GM19238 (cell line): ENCODE data around the gene IGFBP3.

Source experiments
- DNase-seq: peaks from one replicate; pipeline ENCODE4 v3.0.0; 2011; ENCODE audit warnings: low spot score; ENCODE audit not compliant: insufficient read length

IGFBP3 gene

GRCh38 chr7:45873355-45873754, 47.7 kb downstream of the IGFBP3 start:
- no peak for DNase-seq

GRCh38 chr7:45873035-45873354, 48.1 kb downstream of the IGFBP3 start, which contains the start of gene CCDC201:
Gene CCDC201, minus strand, starts transcription at chr7:45873082. Its CDS starts 75 bp downstream, at chr7:45873007.
- DNase-seq = no peak

GRCh38 chr7:45872116-45873034, 48.7 kb downstream of the IGFBP3 start:
- DNase-seq = no peak

GRCh38 chr7:45869426-45869825, 51.6 kb downstream of the IGFBP3 start:
- DNase-seq = no peak

- DNase-seq = no peak
Observed at GRCh38 chr7:45867471-45867870, 53.6 kb downstream of the IGFBP3 start.

GRCh38 chr7:45865594-45866410, 55.3 kb downstream of the IGFBP3 start:
- DNase-seq = no peak

- no peak for DNase-seq
Observed at GRCh38 chr7:45863715-45864114, 57.4 kb downstream of the IGFBP3 start.
